Karpas-422 (cell line): Measurements from ENCODE around the gene ELOVL6. TPM values are rescaled to one million over a fixed set of nuclear protein-coding genes. Genes with fewer than 3 reads are reported as not detected.

Experiments
- DNase-seq: peaks from one replicate; pipeline ENCODE4 v3.0.0-alpha.2; 2015
- H2AFZ ChIP-seq: fragments of 200-600 bp; sonication (generic); 2 replicates; pipeline ENCODE4 v1.6.1; 2014; ENCODE audit warnings: antibody characterized with exemption, low read length, mixed read lengths
- H3K27ac ChIP-seq: fragments of 200-600 bp; sonication (generic); 2 replicates; pipeline ENCODE4 v1.5.1; 2014; ENCODE audit warnings: mild to moderate bottlenecking, low read length, moderate library complexity
- H3K27me3 ChIP-seq: fragments of 200-600 bp; sonication (generic); 2 replicates; pipeline ENCODE4 v1.6.1; 2014; ENCODE audit warnings: low read length, mixed read lengths
- H3K36me3 ChIP-seq: fragments of 200-600 bp; sonication (generic); 2 replicates; pipeline ENCODE4 v1.6.1; 2014; ENCODE audit warnings: low read length, mixed read lengths; ENCODE audit not compliant: insufficient read depth
- H3K4me1 ChIP-seq: fragments of 200-600 bp; sonication (generic); 2 replicates; pipeline ENCODE4 v1.6.1; 2014; ENCODE audit warnings: mild to moderate bottlenecking, low read length, mixed read lengths
- H3K4me2 ChIP-seq: fragments of 200-600 bp; sonication (generic); 2 replicates; pipeline ENCODE4 v1.6.1; 2014; ENCODE audit warnings: low read length, low read depth, mild to moderate bottlenecking; ENCODE audit not compliant: poor library complexity, severe bottlenecking
- H3K4me3 ChIP-seq: fragments of 200-600 bp; sonication (generic); 2 replicates; pipeline ENCODE4 v1.5.1; 2014; ENCODE audit warnings: mild to moderate bottlenecking, antibody characterized with exemption, low read length, mixed read lengths
- H3K79me2 ChIP-seq: fragments of 200-600 bp; sonication (generic); 2 replicates; pipeline ENCODE4 v1.6.1; 2014; ENCODE audit warnings: mild to moderate bottlenecking, low read length, mixed read lengths
- H3K9ac ChIP-seq: fragments of 200-600 bp; sonication (generic); 2 replicates; pipeline ENCODE4 v1.6.0; 2014; ENCODE audit warnings: low read length
- H3K9me2 ChIP-seq: fragments of 200-600 bp; sonication (generic), shearing (Covaris generic); replicated peaks from 2 replicates; pipeline ENCODE4 v1.6.0; 2014; ENCODE audit warnings: mild to moderate bottlenecking, low read length, moderate library complexity; ENCODE audit not compliant: insufficient read depth
- H3K9me3 ChIP-seq: fragments of 300-700, 200-600 bp; sonication (generic); 2 replicates; pipeline ENCODE4 v1.6.1; 2014; ENCODE audit warnings: low read length, mixed read lengths
- H4K20me1 ChIP-seq: fragments of 200-600 bp; sonication (generic); 2 replicates; pipeline ENCODE4 v1.6.1; 2014; ENCODE audit warnings: mild to moderate bottlenecking, antibody characterized with exemption, low read length, low read depth; ENCODE audit not compliant: insufficient read depth
- total RNA-seq: library from RNA; depleted of rRNA; stranded (reverse); fragments of >200 nt; shearing (Covaris generic); gene quantifications from 2 replicates; pipeline ENCODE4 v1.2.3, GENCODE V29; 2014; ENCODE audit warnings: low replicate concordance

Gene ELOVL6
- total RNA-seq, 1 experiment from 2014 or later = 42.4 TPM

- Histone ChIP-seq H3K4me3 (no peak overlapping the region), H3K36me3 (peaks cover 46% of the 10 kb centered on the region), H2AFZ (no peak overlapping the region), H4K20me1 (no peaks in the 10 kb centered on the region), H3K79me2 (peaks cover 87% of the 10 kb centered on the region), H3K27me3 (no peaks in the 10 kb centered on the region), H3K9me3 (no peaks in the 10 kb centered on the region), H3K4me2 (no peak overlapping the region), H3K27ac (no peak overlapping the region), H3K4me1 (peaks cover 3% of the 10 kb centered on the region), H3K9ac (no peak overlapping the region), H3K9me2 (no peaks in the 10 kb centered on the region)
- DNase-seq = no peak
Observed at GRCh38 chr4:110152386-110152785, 46.0 kb downstream of the ELOVL6 start.

GRCh38 chr4:110149089-110149488 lies 49.3 kb downstream of the ELOVL6 start:
- no peaks in the 10 kb centered on the region for H3K9me3 ChIP-seq
- peaks cover 48% of the 10 kb centered on the region; the same call in 1 of the 2 replicates for H3K36me3 ChIP-seq
- H3K9me2 ChIP-seq = no peaks in the 10 kb centered on the region
- H3K4me1 ChIP-seq = peaks cover 13% of the 10 kb centered on the region
- H2AFZ ChIP-seq = no peak overlapping the region
- H4K20me1 ChIP-seq = no peaks in the 10 kb centered on the region
- H3K4me3 ChIP-seq = no peak overlapping the region
- H3K4me2 ChIP-seq = no peak overlapping the region
- no peaks in the 10 kb centered on the region for H3K27me3 ChIP-seq
- peaks cover 90% of the 10 kb centered on the region for H3K79me2 ChIP-seq
- no peak overlapping the region for H3K9ac ChIP-seq
- DNase-seq = no peak
- no peak overlapping the region for H3K27ac ChIP-seq

- Histone ChIP-seq H3K27ac (no peak overlapping the region), H3K4me2 (no peak overlapping the region), H3K79me2 (peaks cover 74% of the 10 kb centered on the region), H3K36me3 (peaks cover 30% of the 10 kb centered on the region; the same call in 1 of the 2 replicates), H3K9me3 (no peaks in the 10 kb centered on the region), H3K9me2 (no peaks in the 10 kb centered on the region), H3K4me1 (peaks cover 13% of the 10 kb centered on the region), H2AFZ (no peak overlapping the region), H3K9ac (no peak overlapping the region), H3K27me3 (no peaks in the 10 kb centered on the region), H4K20me1 (no peaks in the 10 kb centered on the region), H3K4me3 (no peak overlapping the region)
- DNase-seq = no peak
Observed at GRCh38 chr4:110142461-110142860, 56.0 kb downstream of the ELOVL6 start.

GRCh38 chr4:110139815-110140214 lies 58.6 kb downstream of the ELOVL6 start:
- Histone ChIP-seq H3K27ac (no peak overlapping the region), H3K4me3 (no peak overlapping the region), H3K27me3 (no peaks in the 10 kb centered on the region), H3K9me3 (no peaks in the 10 kb centered on the region), H3K4me2 (no peak overlapping the region), H3K9me2 (no peaks in the 10 kb centered on the region), H4K20me1 (no peaks in the 10 kb centered on the region), H3K9ac (no peak overlapping the region), H3K79me2 (peaks cover 74% of the 10 kb centered on the region), H2AFZ (no peak overlapping the region), H3K36me3 (peaks cover 25% of the 10 kb centered on the region), H3K4me1 (peaks cover 3% of the 10 kb centered on the region; the same call in 1 of the 2 replicates)
- no peak for DNase-seq

GRCh38 chr4:110139111-110139510 lies 59.3 kb downstream of the ELOVL6 start:
- peaks cover 74% of the 10 kb centered on the region for H3K79me2 ChIP-seq
- no peak overlapping the region for H3K4me2 ChIP-seq
- peaks cover 3% of the 10 kb centered on the region; the same call in 1 of the 2 replicates for H3K4me1 ChIP-seq
- no peak overlapping the region for H3K27ac ChIP-seq
- no peaks in the 10 kb centered on the region for H3K9me3 ChIP-seq
- no peak overlapping the region for H2AFZ ChIP-seq
- no peak for DNase-seq
- H3K4me3 ChIP-seq = no peak overlapping the region
- no peak overlapping the region for H3K9ac ChIP-seq
- H3K9me2 ChIP-seq = no peaks in the 10 kb centered on the region
- no peaks in the 10 kb centered on the region for H3K27me3 ChIP-seq
- peaks cover 22% of the 10 kb centered on the region for H3K36me3 ChIP-seq
- H4K20me1 ChIP-seq = no peaks in the 10 kb centered on the region

- DNase-seq = no peak
- H3K9me2 ChIP-seq = no peaks in the 10 kb centered on the region
- no peak overlapping the region for H3K4me3 ChIP-seq
- H3K27ac ChIP-seq = no peak overlapping the region
- H3K79me2 ChIP-seq = peaks cover 75% of the 10 kb centered on the region
- H3K4me1 ChIP-seq = peaks cover 3% of the 10 kb centered on the region; the same call in 1 of the 2 replicates
- H3K9me3 ChIP-seq = no peaks in the 10 kb centered on the region
- no peak overlapping the region for H3K4me2 ChIP-seq
- H3K27me3 ChIP-seq = no peaks in the 10 kb centered on the region
- no peaks in the 10 kb centered on the region for H4K20me1 ChIP-seq
- H3K36me3 ChIP-seq = peaks cover 22% of the 10 kb centered on the region
- H3K9ac ChIP-seq = no peak overlapping the region
- no peak overlapping the region for H2AFZ ChIP-seq
Observed at GRCh38 chr4:110138551-110138950, 59.9 kb downstream of the ELOVL6 start.

GRCh38 chr4:110137829-110138228 lies 60.6 kb downstream of the ELOVL6 start:
- Histone ChIP-seq H2AFZ (no peak overlapping the region), H3K27ac (no peak overlapping the region), H3K4me1 (peaks cover 3% of the 10 kb centered on the region; the same call in 1 of the 2 replicates), H3K36me3 (peaks cover 16% of the 10 kb centered on the region), H3K27me3 (no peaks in the 10 kb centered on the region), H3K9ac (no peak overlapping the region), H4K20me1 (no peaks in the 10 kb centered on the region), H3K79me2 (peaks cover 77% of the 10 kb centered on the region), H3K9me3 (no peaks in the 10 kb centered on the region), H3K4me3 (no peak overlapping the region), H3K4me2 (no peak overlapping the region), H3K9me2 (no peaks in the 10 kb centered on the region)
- DNase-seq = no peak

- no peak overlapping the region for H2AFZ ChIP-seq
- peaks cover 3% of the 10 kb centered on the region; the same call in 1 of the 2 replicates for H3K4me1 ChIP-seq
- no peaks in the 10 kb centered on the region for H3K9me3 ChIP-seq
- peaks cover 88% of the 10 kb centered on the region for H3K79me2 ChIP-seq
- no peaks in the 10 kb centered on the region for H3K27me3 ChIP-seq
- H3K9ac ChIP-seq = no peak overlapping the region
- no peak overlapping the region for H3K27ac ChIP-seq
- no peak overlapping the region for H3K4me2 ChIP-seq
- peaks cover 18% of the 10 kb centered on the region for H3K36me3 ChIP-seq
- no peak for DNase-seq
- H3K4me3 ChIP-seq = no peak overlapping the region
- no peaks in the 10 kb centered on the region for H4K20me1 ChIP-seq
- H3K9me2 ChIP-seq = no peaks in the 10 kb centered on the region
Observed at GRCh38 chr4:110135523-110135922, 62.9 kb downstream of the ELOVL6 start.
